SK-N-SH treated with all-trans-retinoic acid at 6 μM for 48 hours (cell line): ENCODE data around the gene SLX4IP.

Source experiments
- ATAC-seq: fragments of 200-7000 bp; cut with Tn5 transposase; 3 replicates; pipeline ENCODE4 v1.9.1; 2020; ENCODE audit warnings: mild to moderate bottlenecking, moderate library complexity
- ARNTL ChIP-seq: fragments of 450-650 bp; formaldehyde crosslinking; IDR thresholded peaks from 2 replicates; pipeline ENCODE4 v1.5.0; 2020; ENCODE audit warnings: low read depth, mild to moderate bottlenecking, moderate library complexity, borderline replicate concordance
- CREB5 ChIP-seq: fragments of 250-450 bp; sonication (Bioruptor Pico); IDR thresholded peaks from 2 replicates; pipeline ENCODE4 v1.5.1; 2020; ENCODE audit warnings: low read depth, mild to moderate bottlenecking, moderate library complexity
- CSDC2 ChIP-seq: fragments of 250-450 bp; sonication (Bioruptor Pico); IDR thresholded peaks from 2 replicates; pipeline ENCODE4 v1.5.0; 2020; ENCODE audit warnings: mild to moderate bottlenecking, moderate library complexity
- CSRNP3 ChIP-seq: fragments of 250-450 bp; sonication (Bioruptor Pico); IDR thresholded peaks from 2 replicates; pipeline ENCODE4 v1.5.1; 2021; ENCODE audit warnings: mild to moderate bottlenecking, moderate library complexity
- ESRRG ChIP-seq: fragments of 250-450 bp; sonication (Bioruptor Pico); IDR thresholded peaks from 2 replicates; pipeline ENCODE4 v1.6.1; 2021; ENCODE audit warnings: mild to moderate bottlenecking
- GLIS3 ChIP-seq: fragments of 250-450 bp; sonication (Bioruptor Pico); IDR thresholded peaks from 2 replicates; pipeline ENCODE4 v1.5.0; 2020; ENCODE audit warnings: mild to moderate bottlenecking, moderate library complexity
- OSR1 ChIP-seq: fragments of 250-450 bp; sonication (Bioruptor Pico); IDR thresholded peaks from 2 replicates; pipeline ENCODE4 v1.8.0; 2022; ENCODE audit warnings: moderate library complexity, mild to moderate bottlenecking, inconsistent platforms
- PATZ1 ChIP-seq: fragments of 250-450 bp; sonication (Bioruptor Pico); IDR thresholded peaks from 2 replicates; pipeline ENCODE4 v1.8.0; 2020; ENCODE audit warnings: mild to moderate bottlenecking, moderate library complexity, borderline replicate concordance
- POU6F1 ChIP-seq: fragments of 250-450 bp; sonication (Bioruptor Pico); IDR thresholded peaks from 2 replicates; pipeline ENCODE4 v1.8.0; 2021; ENCODE audit warnings: low read depth, mild to moderate bottlenecking, moderate library complexity, borderline replicate concordance
- PPARA ChIP-seq: fragments of 250-450 bp; sonication (Bioruptor Pico); IDR thresholded peaks from 2 replicates; pipeline ENCODE4 v1.5.0; 2020; ENCODE audit warnings: mild to moderate bottlenecking, borderline replicate concordance
- RARB ChIP-seq: fragments of 250-450 bp; sonication (Bioruptor Pico); IDR thresholded peaks from 2 replicates; pipeline ENCODE4 v1.8.0; 2021; ENCODE audit warnings: mild to moderate bottlenecking, moderate library complexity
- SNAI2 ChIP-seq: fragments of 250-450 bp; sonication (Bioruptor Pico); IDR thresholded peaks from 2 replicates; pipeline ENCODE4 v1.5.0; 2020; ENCODE audit warnings: mild to moderate bottlenecking, moderate library complexity
- TOX ChIP-seq: fragments of 250-450 bp; sonication (Bioruptor Pico); IDR thresholded peaks from 2 replicates; pipeline ENCODE4 v1.8.0; 2021; ENCODE audit warnings: mild to moderate bottlenecking, moderate library complexity, borderline replicate concordance
- TSHZ2 ChIP-seq: fragments of 250-450 bp; sonication (Bioruptor Pico); IDR thresholded peaks from 2 replicates; pipeline ENCODE4 v1.5.0; 2020; ENCODE audit warnings: mild to moderate bottlenecking, moderate library complexity
- ZC3H10 ChIP-seq: fragments of 250-450 bp; sonication (Bioruptor Pico); IDR thresholded peaks from 2 replicates; pipeline ENCODE4 v1.5.1; 2021; ENCODE audit warnings: mild to moderate bottlenecking, moderate library complexity
- ZFP3 ChIP-seq: fragments of 250-450 bp; sonication (Bioruptor Pico); IDR thresholded peaks from 2 replicates; pipeline ENCODE4 v1.5.0; 2020; ENCODE audit warnings: mild to moderate bottlenecking, moderate library complexity
- ZFP30 ChIP-seq: fragments of 450-650 bp; formaldehyde crosslinking; IDR thresholded peaks from 2 replicates; pipeline ENCODE4 v1.5.0; 2022; ENCODE audit warnings: mild to moderate bottlenecking, moderate library complexity
- ZNF565 ChIP-seq: fragments of 450-650 bp; formaldehyde crosslinking; conservative IDR thresholded peaks from 2 replicates; pipeline ENCODE4 v1.5.0; 2020; ENCODE audit warnings: low read depth, mild to moderate bottlenecking, moderate library complexity
- ZNF70 ChIP-seq: fragments of 450-650 bp; formaldehyde crosslinking; IDR thresholded peaks from 2 replicates; pipeline ENCODE4 v1.5.0; 2020; ENCODE audit warnings: mild to moderate bottlenecking, moderate library complexity
- ZNF8 ChIP-seq: fragments of 450-650 bp; formaldehyde crosslinking; IDR thresholded peaks from 2 replicates; pipeline ENCODE4 v1.5.0; 2020; ENCODE audit warnings: mild to moderate bottlenecking, moderate library complexity

Gene SLX4IP

GRCh38 chr20:10522328-10522727, 87.2 kb downstream of the SLX4IP start:
- ATAC-seq: no peak
- no peak for TF ChIP-seq PATZ1
- TF ChIP-seq ZNF565 (CRISPR knock-in tag): no peak
- TF ChIP-seq ZFP30 (CRISPR knock-in tag): no peak
- no peak for TF ChIP-seq CREB5 (CRISPR knock-in tag)
- no peak for TF ChIP-seq TOX (CRISPR knock-in tag)
- TF ChIP-seq ZNF8 (CRISPR knock-in tag): no peak
- TF ChIP-seq ZFP3 (CRISPR knock-in tag): no peak

GRCh38 chr20:10523443-10523842, 88.3 kb downstream of the SLX4IP start:
- ATAC-seq: no peak
- TF ChIP-seq ZFP3 (CRISPR knock-in tag): no peak
- TF ChIP-seq TOX (CRISPR knock-in tag): no peak
- TF ChIP-seq ZNF565 (CRISPR knock-in tag): no peak
- TF ChIP-seq GLIS3 (CRISPR knock-in tag): no peak

- TF ChIP-seq ZC3H10 (CRISPR knock-in tag): no peak
- TF ChIP-seq GLIS3 (CRISPR knock-in tag): no peak
- TF ChIP-seq SNAI2 (CRISPR knock-in tag): no peak
- TF ChIP-seq POU6F1 (CRISPR knock-in tag): no peak
- no peak for TF ChIP-seq TSHZ2 (CRISPR knock-in tag)
- no peak for TF ChIP-seq PPARA (CRISPR knock-in tag)
- no peak for TF ChIP-seq ZNF8 (CRISPR knock-in tag)
- no peak for TF ChIP-seq OSR1 (CRISPR knock-in tag)
- TF ChIP-seq ZNF70 (CRISPR knock-in tag): no peak
- ATAC-seq: no peak
Observed at GRCh38 chr20:10524034-10524476, 89.0 kb downstream of the SLX4IP start.

- no peak for ATAC-seq
- TF ChIP-seq CREB5 (CRISPR knock-in tag): no peak
- TF ChIP-seq POU6F1 (CRISPR knock-in tag): no peak
- no peak for TF ChIP-seq OSR1 (CRISPR knock-in tag)
- TF ChIP-seq ZFP30 (CRISPR knock-in tag): no peak
- TF ChIP-seq PPARA (CRISPR knock-in tag): no peak
- no peak for TF ChIP-seq ARNTL (CRISPR knock-in tag)
- TF ChIP-seq ZNF70 (CRISPR knock-in tag): no peak
- no peak for TF ChIP-seq GLIS3 (CRISPR knock-in tag)
- TF ChIP-seq CSDC2 (CRISPR knock-in tag): no peak
- no peak for TF ChIP-seq PATZ1
- no peak for TF ChIP-seq ZC3H10 (CRISPR knock-in tag)
- no peak for TF ChIP-seq ZFP3 (CRISPR knock-in tag)
- TF ChIP-seq CSRNP3 (CRISPR knock-in tag): no peak
- no peak for TF ChIP-seq RARB (CRISPR knock-in tag)
- no peak for TF ChIP-seq ESRRG (CRISPR knock-in tag)
- TF ChIP-seq ZNF565 (CRISPR knock-in tag): no peak
- no peak for TF ChIP-seq ZNF8 (CRISPR knock-in tag)
Observed at GRCh38 chr20:10524643-10525042, 89.5 kb downstream of the SLX4IP start.
